HEK293 (cell line): Measurements from ENCODE around the gene ALG12.

ENCODE experiments used
- CTCF ChIP-seq: fragments of 450-650 bp; formaldehyde crosslinking; IDR thresholded peaks from 2 replicates; pipeline ENCODE4 v1.5.1; 2016; ENCODE audit warnings: missing biosample characterization, missing genetic modification characterization
- SALL2 ChIP-seq: fragments of 450-650 bp; formaldehyde crosslinking; IDR thresholded peaks from 2 replicates; pipeline ENCODE4 v1.5.0; 2017; ENCODE audit warnings: missing biosample characterization, mild to moderate bottlenecking, missing genetic modification characterization, borderline replicate concordance
- ZBTB26 ChIP-seq: fragments of 450-650 bp; formaldehyde crosslinking; optimal IDR thresholded peaks from 2 replicates; pipeline ENCODE3; 2016; ENCODE audit warnings: missing biosample characterization, mild to moderate bottlenecking, missing genetic modification characterization
- ZFP41 ChIP-seq: fragments of 450-650 bp; formaldehyde crosslinking; IDR thresholded peaks from 2 replicates; pipeline ENCODE4 v1.5.1; 2016; ENCODE audit warnings: missing biosample characterization, missing genetic modification characterization, borderline replicate concordance
- ZNF121 ChIP-seq: fragments of 450-650 bp; formaldehyde crosslinking; IDR thresholded peaks from 2 replicates; pipeline ENCODE4 v1.5.1; 2016; ENCODE audit warnings: missing biosample characterization, missing genetic modification characterization
- ZNF350 ChIP-seq: fragments of 450-650 bp; formaldehyde crosslinking; IDR thresholded peaks from 2 replicates; pipeline ENCODE4 v1.5.0; 2017; ENCODE audit warnings: missing biosample characterization, mild to moderate bottlenecking, missing genetic modification characterization

GRCh38 chr22:49865156-49865555 lies 53.1 kb downstream of the ALG12 start:
- TF ChIP-seq ZFP41 (tag by site-specific recombination) (no peak), ZBTB26 (tag by site-specific recombination) (no peak), ZNF350 (tag by site-specific recombination) (no peak), SALL2 (no peak), ZNF121 (tag by site-specific recombination) (no peak), CTCF (tag by site-specific recombination) (no peak)
